Measurements from ENCODE around the gene RNASET2.

The RNASET2 gene

GRCh38 chr6:166946125-166946524, 10.2 kb downstream of the RNASET2 start:
- FAIRE-seq = no peak

- FAIRE-seq = no peak
Observed at GRCh38 chr6:166944666-166945256, 11.6 kb downstream of the RNASET2 start.

GRCh38 chr6:166942393-166943168, 13.8 kb downstream of the RNASET2 start:
- no peak for FAIRE-seq

- FAIRE-seq = no peak
Observed at GRCh38 chr6:166940643-166941068, 15.7 kb downstream of the RNASET2 start.

GRCh38 chr6:166939894-166940293, 16.5 kb downstream of the RNASET2 start:
- FAIRE-seq = no peak

GRCh38 chr6:166939345-166939744, 17.0 kb downstream of the RNASET2 start:
- no peak for FAIRE-seq

GRCh38 chr6:166938704-166939103, 17.6 kb downstream of the RNASET2 start:
- no peak for FAIRE-seq

GRCh38 chr6:166938150-166938549, 18.2 kb downstream of the RNASET2 start:
- no peak for FAIRE-seq

GRCh38 chr6:166937746-166938145, 18.6 kb downstream of the RNASET2 start:
- no peak for FAIRE-seq

GRCh38 chr6:166936079-166936787, 20.1 kb downstream of the RNASET2 start:
- no peak for FAIRE-seq

GRCh38 chr6:166935353-166935752, 21.0 kb downstream of the RNASET2 start:
- no peak for FAIRE-seq

- no peak for FAIRE-seq
Observed at GRCh38 chr6:166934174-166934573, 22.2 kb downstream of the RNASET2 start.

GRCh38 chr6:166933396-166933795, 23.0 kb downstream of the RNASET2 start:
- FAIRE-seq = no peak

GRCh38 chr6:166932616-166933015, 23.7 kb downstream of the RNASET2 start:
- FAIRE-seq = no peak

GRCh38 chr6:166932116-166932515, 24.2 kb downstream of the RNASET2 start:
- FAIRE-seq = no peak

GRCh38 chr6:166931426-166931970, 24.9 kb downstream of the RNASET2 start:
- FAIRE-seq = no peak

- FAIRE-seq = no peak
Observed at GRCh38 chr6:166930354-166930891, 25.9 kb downstream of the RNASET2 start.

- FAIRE-seq = no peak
Observed at GRCh38 chr6:166929542-166930189, 26.7 kb downstream of the RNASET2 start.

GRCh38 chr6:166928644-166929541, 27.5 kb downstream of the RNASET2 start:
- no peak for FAIRE-seq

- FAIRE-seq = no peak
Observed at GRCh38 chr6:166927935-166928643, 28.3 kb downstream of the RNASET2 start.
